PC-9 (cell line): ENCODE data around the gene IGF2.

Experiments
- CTCF ChIP-seq: fragments of 200-600 bp; sonication (generic); conservative IDR thresholded peaks from 2 replicates; pipeline ENCODE4 v1.6.1; 2017; ENCODE audit warnings: mixed run types, antibody characterized with exemption, mild to moderate bottlenecking, moderate library complexity
- EZH2 ChIP-seq: fragments of 200-600 bp; sonication (generic); IDR thresholded peaks from 2 replicates; pipeline ENCODE4 v1.8.0; 2017; ENCODE audit warnings: antibody characterized with exemption, low read depth

GRCh38 chr11:2127482-2128129 lies 11.6 kb downstream of the IGF2 start:
- TF ChIP-seq CTCF (no peak), EZH2 (no peak)
